ENCODE results near the gene TBC1D24.
A peak's percentile ranks its signal among the peaks of the same experiment; 100 is the strongest.

- TF ChIP-seq PATZ1 (CRISPR knock-in tag; IDR thresholded peaks at IDR 0.05; ENCODE audit: borderline replicate concordance) (no peak), CSRNP3 (CRISPR knock-in tag; IDR thresholded peaks at IDR 0.05) (no peak), ZFP3 (CRISPR knock-in tag; IDR thresholded peaks at IDR 0.05) (peak; percentile 49; the same call in 1 of the 2 replicates), RARB (CRISPR knock-in tag; IDR thresholded peaks at IDR 0.05) (no peak), OSR1 (CRISPR knock-in tag; IDR thresholded peaks at IDR 0.05) (no peak), CREB5 (CRISPR knock-in tag; IDR thresholded peaks at IDR 0.05; ENCODE audit: low read depth) (no peak), ZNF8 (CRISPR knock-in tag; IDR thresholded peaks at IDR 0.05) (no peak), ARNTL (CRISPR knock-in tag; IDR thresholded peaks at IDR 0.05; ENCODE audit: borderline replicate concordance, low read depth) (no peak)
Observed at GRCh38 chr16:2429034-2429770, 45.7 kb upstream of the TBC1D24 start, which contains the start of gene CCNF.

Measured in SK-N-SH treated with all-trans-retinoic acid at 6 μM for 48 hours (cell line).